Testis (tissue), 2 donors: ENCODE results near the gene CCDC150.
"Not testable (repeated sequence)": the region's sequence is repeated elsewhere in the genome, so short reads cannot be mapped to it uniquely, and the experiment has no call there.

Experiments
- CTCF ChIP-seq, 3 experiments: fragments of 450-650 bp in 2 of 3; fragments of 200-600 bp in 1 of 3; sonication (generic) in 1 of 3; IDR thresholded peaks; one replicate each; pipeline ENCODE4 v1.5.1; 2016 to 2019; ENCODE audit warnings: antibody characterized with exemption in 3 of 3, mild to moderate bottlenecking in 2 of 3, moderate library complexity in 1 of 3
- POLR2A ChIP-seq: fragments of 450-650 bp; IDR thresholded peaks from one replicate; pipeline ENCODE4 v1.6.1; 2017; ENCODE audit warnings: antibody characterized with exemption, mild to moderate bottlenecking, moderate library complexity

DNA sequence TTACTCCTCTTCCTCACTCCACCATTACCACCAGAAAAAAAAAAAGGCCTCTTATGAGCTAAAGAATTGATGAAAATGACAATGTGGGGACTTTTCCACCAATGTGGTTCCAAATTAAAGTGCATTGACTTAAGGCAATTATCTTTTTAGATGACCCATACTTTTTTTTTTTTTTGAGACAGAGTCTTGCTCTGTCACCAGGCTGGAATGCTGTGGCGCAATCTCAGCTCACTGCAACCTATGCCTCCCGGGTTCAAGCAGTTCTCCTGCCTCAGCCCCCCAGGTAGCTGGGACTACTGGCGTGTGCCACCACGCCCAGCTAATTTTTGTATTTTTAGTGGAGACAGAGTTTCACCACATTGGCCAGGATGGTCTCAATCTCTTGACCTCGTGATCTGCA lies 31.6 kb upstream of the CCDC150 start:
- TF ChIP-seq CTCF (IDR thresholded peaks at IDR 0.05); POLR2A: not testable (repeated sequence)
